Neural cell (in vitro differentiated cells): ENCODE measurements around the gene HSH2D. TPM values are rescaled to one million over a fixed set of nuclear protein-coding genes. Genes with fewer than 3 reads are reported as not detected.

Experiments used
- H2AFZ ChIP-seq: fragments of 200-600, 300-800 bp; sonication (generic), shearing (Covaris generic); 2 replicates; pipeline ENCODE4 v1.6.0; 2014; ENCODE audit warnings: low read depth, mild to moderate bottlenecking, antibody characterized with exemption, low read length, moderate library complexity
- H3F3A ChIP-seq: fragments of 200-600 bp; shearing (Covaris generic); 2 replicates; pipeline ENCODE4 v1.6.1; 2016; ENCODE audit warnings: mild to moderate bottlenecking, moderate library complexity, mixed read lengths, antibody characterized with exemption, low read length; ENCODE audit not compliant: insufficient read depth, poor library complexity, severe bottlenecking
- H3K27ac ChIP-seq: fragments of 200-600, 300-800 bp; sonication (generic), shearing (Covaris generic); 2 replicates; pipeline ENCODE4 v1.5.1; 2014; ENCODE audit warnings: mild to moderate bottlenecking, low read length, moderate library complexity
- H3K27me3 ChIP-seq: fragments of 300-800, 200-600 bp; sonication (generic), shearing (Covaris generic); 2 replicates; pipeline ENCODE4 v1.6.0; 2014; ENCODE audit warnings: mild to moderate bottlenecking, low read depth, low read length, moderate library complexity; ENCODE audit not compliant: insufficient read depth
- H3K36me3 ChIP-seq: fragments of 300-800, 200-600 bp; sonication (generic), shearing (Covaris generic); 2 replicates; pipeline ENCODE4 v1.5.1; 2014; ENCODE audit warnings: mild to moderate bottlenecking, antibody characterized with exemption, low read length, moderate library complexity; ENCODE audit not compliant: insufficient read depth
- H3K4me2 ChIP-seq: fragments of 300-800, 200-600 bp; sonication (generic), shearing (Covaris generic); 2 replicates; pipeline ENCODE4 v1.6.0; 2014; ENCODE audit warnings: mild to moderate bottlenecking, low read length
- H3K4me3 ChIP-seq: fragments of 300-800, 200-600 bp; sonication (generic), shearing (Covaris generic); 2 replicates; pipeline ENCODE4 v1.5.1; 2014; ENCODE audit warnings: mild to moderate bottlenecking, low read length, moderate library complexity
- H3K79me2 ChIP-seq: fragments of 200-600 bp; shearing (Covaris generic); replicated peaks from 2 replicates; pipeline ENCODE4 v1.6.0; 2014; ENCODE audit warnings: mild to moderate bottlenecking, low read length, moderate library complexity; ENCODE audit not compliant: insufficient read depth
- H3K9ac ChIP-seq: fragments of 300-800, 200-600 bp; sonication (generic), shearing (Covaris generic); 2 replicates; pipeline ENCODE4 v1.6.1; 2016; ENCODE audit warnings: mild to moderate bottlenecking, low read length, mixed read lengths
- H3K9me2 ChIP-seq: fragments of 200-600 bp; shearing (Covaris generic); 2 replicates; pipeline ENCODE4 v1.6.1; 2016; ENCODE audit warnings: mild to moderate bottlenecking, low read length, mixed read lengths; ENCODE audit not compliant: insufficient read depth
- H3K9me3 ChIP-seq: fragments of 200-600, 300-800 bp; sonication (generic), shearing (Covaris generic); 2 replicates; pipeline ENCODE4 v1.6.1; 2016; ENCODE audit warnings: mild to moderate bottlenecking, mixed run types, low read length, moderate library complexity, mixed read lengths
- H4K20me1 ChIP-seq: fragments of 200-600 bp; shearing (Covaris generic); 2 replicates; pipeline ENCODE4 v1.6.1; 2016; ENCODE audit warnings: mild to moderate bottlenecking, mixed run types; ENCODE audit not compliant: insufficient read depth
- EP300 ChIP-seq: fragments of 450-650 bp; conservative IDR thresholded peaks from 2 replicates; pipeline ENCODE4 v1.6.1; 2014; ENCODE audit warnings: antibody characterized with exemption, mild to moderate bottlenecking, moderate library complexity; ENCODE audit not compliant: poor library complexity, severe bottlenecking
- EZH2 ChIP-seq: fragments of 200-600, 300-800 bp; shearing (Covaris generic), sonication (generic); IDR thresholded peaks from 2 replicates; pipeline ENCODE4 v1.6.1; 2014; ENCODE audit warnings: antibody characterized with exemption, low read length, borderline replicate concordance, mild to moderate bottlenecking; ENCODE audit not compliant: insufficient read depth, poor library complexity, severe bottlenecking
- MXI1 ChIP-seq: fragments of 450-650 bp; conservative IDR thresholded peaks from 2 replicates; pipeline ENCODE4 v1.6.1; 2014; ENCODE audit warnings: antibody characterized with exemption, mild to moderate bottlenecking; ENCODE audit not compliant: poor library complexity, severe bottlenecking
- POLR2AphosphoS5 ChIP-seq: IDR thresholded peaks from 2 replicates; pipeline ENCODE4 v1.6.1; 2012
- RAD21 ChIP-seq: fragments of 450-650 bp; conservative IDR thresholded peaks from 2 replicates; pipeline ENCODE4 v1.6.1; 2014; ENCODE audit warnings: antibody characterized with exemption, mild to moderate bottlenecking, moderate library complexity
- SMC3 ChIP-seq: fragments of 450-650 bp; conservative IDR thresholded peaks from 2 replicates; pipeline ENCODE4 v1.6.1; 2014; ENCODE audit warnings: antibody characterized with exemption, mild to moderate bottlenecking, moderate library complexity; ENCODE audit not compliant: poor library complexity
- TAF1 ChIP-seq: IDR thresholded peaks from 2 replicates; pipeline ENCODE4 v1.6.1; 2012; ENCODE audit warnings: low read depth
- polyA plus RNA-seq: library from polyadenylated mRNA; depleted of rRNA; stranded (reverse); fragments of >200 nt; gene quantifications from 2 replicates; pipeline ENCODE4 v1.2.3, GENCODE V29; 2014
- TF ChIP-seq, protein P1 (sequence below): fragments of 450-650 bp; IDR thresholded peaks from 2 replicates; pipeline ENCODE4 v1.5.1; 2014; ENCODE audit warnings: antibody characterized with exemption, mild to moderate bottlenecking, moderate library complexity; ENCODE audit not compliant: poor library complexity, severe bottlenecking
- TF ChIP-seq, protein P2 (sequence below): IDR thresholded peaks from 2 replicates; pipeline ENCODE4 v1.6.1; 2012; ENCODE audit warnings: borderline replicate concordance

HSH2D gene
- polyA plus RNA-seq, 1 donor from 2014 or later: not detected

DNA sequence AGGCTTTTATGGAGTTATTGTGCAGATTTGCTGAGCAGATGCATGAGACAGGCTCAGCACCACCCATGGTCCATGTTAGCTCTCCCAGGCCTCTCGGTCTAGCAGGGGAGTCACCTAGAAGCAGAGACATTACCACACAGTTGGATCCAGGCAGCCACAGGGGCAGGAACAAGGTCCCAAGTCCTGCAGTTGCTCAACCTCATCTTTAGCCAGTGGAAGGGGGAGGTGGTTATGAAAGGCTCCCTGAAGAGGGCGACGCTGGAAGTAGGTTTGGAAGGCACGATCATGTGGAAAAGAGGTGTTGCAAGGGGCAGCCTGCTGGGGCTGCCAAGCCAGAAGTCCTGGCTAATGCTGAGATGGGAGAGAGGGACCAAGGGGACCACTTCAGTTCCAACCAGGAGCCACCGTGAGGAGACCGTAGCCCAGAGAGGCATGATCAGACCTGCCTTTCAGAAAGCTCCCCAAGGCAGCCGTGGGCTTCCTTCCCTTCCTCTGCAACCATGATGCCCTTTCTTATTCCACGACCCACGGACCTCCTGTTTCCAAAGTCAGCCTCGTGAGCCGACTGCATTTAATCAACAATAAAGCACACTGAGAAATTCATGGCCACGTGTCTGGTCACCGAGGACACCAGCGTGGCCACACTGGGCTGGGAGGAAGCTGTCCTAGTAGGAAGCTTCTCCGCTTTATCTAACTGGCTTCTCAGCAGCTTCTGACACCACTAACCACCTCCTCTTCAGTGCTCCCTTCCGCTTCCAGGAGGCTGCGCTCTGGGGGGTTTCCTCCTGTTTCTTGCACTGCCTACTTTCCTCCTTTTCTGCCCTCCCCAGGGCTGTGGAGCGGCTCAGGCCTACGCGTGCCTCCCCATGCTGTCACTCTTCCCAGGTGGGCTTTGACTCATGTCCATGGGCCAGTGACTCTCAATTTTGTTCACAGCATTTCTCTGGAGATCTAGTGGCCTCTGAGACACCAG, 56.8 kb downstream of the HSH2D start:
- H3K4me2 ChIP-seq: no peak overlapping the region
- no peak overlapping the region for H3K9ac ChIP-seq
- TF ChIP-seq POLR2AphosphoS5 (no peak), MXI1 (no peak)
- H2AFZ ChIP-seq: no peak overlapping the region
- H3K79me2 ChIP-seq: peaks cover 25% of the 10 kb centered on the region
- no peaks in the 10 kb centered on the region for H3K27me3 ChIP-seq
- H3K9me3 ChIP-seq: no peaks in the 10 kb centered on the region
- H3F3A ChIP-seq: no peaks in the 10 kb centered on the region
- H3K9me2 ChIP-seq: no peaks in the 10 kb centered on the region
- H3K27ac ChIP-seq: no peak overlapping the region
- no peaks in the 10 kb centered on the region for H4K20me1 ChIP-seq
- no peaks in the 10 kb centered on the region for H3K36me3 ChIP-seq
- H3K4me3 ChIP-seq: no peak overlapping the region

DNA sequence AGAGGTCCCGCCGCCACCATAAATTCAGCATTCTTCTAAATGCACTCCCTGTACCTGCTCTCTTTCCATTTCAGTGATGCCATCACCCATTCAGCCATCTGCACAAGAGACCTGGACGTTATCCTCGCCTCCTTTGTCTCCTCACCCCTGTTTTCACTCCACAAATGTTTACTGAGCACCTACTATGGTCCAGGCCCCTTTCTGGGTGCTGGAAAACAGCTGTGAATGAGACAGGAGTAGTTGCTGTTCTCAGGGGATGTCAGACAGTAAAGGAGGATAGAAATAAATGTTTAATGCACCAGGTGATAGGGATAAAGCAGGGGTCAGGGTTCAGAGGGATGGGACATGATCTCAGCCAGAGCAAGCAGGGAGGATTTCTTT, 57.5 kb downstream of the HSH2D start:
- Histone ChIP-seq H4K20me1 (no peaks in the 10 kb centered on the region), H3K27ac (no peak overlapping the region), H3K4me3 (no peak overlapping the region), H3K36me3 (no peaks in the 10 kb centered on the region), H3K9me3 (no peaks in the 10 kb centered on the region), H2AFZ (no peak overlapping the region), H3K9ac (no peak overlapping the region), H3K9me2 (no peaks in the 10 kb centered on the region), H3F3A (no peaks in the 10 kb centered on the region), H3K79me2 (peaks cover 25% of the 10 kb centered on the region), H3K27me3 (no peaks in the 10 kb centered on the region), H3K4me2 (no peak overlapping the region)
- no peak for TF ChIP-seq MXI1
- TF ChIP-seq, protein P1, sequence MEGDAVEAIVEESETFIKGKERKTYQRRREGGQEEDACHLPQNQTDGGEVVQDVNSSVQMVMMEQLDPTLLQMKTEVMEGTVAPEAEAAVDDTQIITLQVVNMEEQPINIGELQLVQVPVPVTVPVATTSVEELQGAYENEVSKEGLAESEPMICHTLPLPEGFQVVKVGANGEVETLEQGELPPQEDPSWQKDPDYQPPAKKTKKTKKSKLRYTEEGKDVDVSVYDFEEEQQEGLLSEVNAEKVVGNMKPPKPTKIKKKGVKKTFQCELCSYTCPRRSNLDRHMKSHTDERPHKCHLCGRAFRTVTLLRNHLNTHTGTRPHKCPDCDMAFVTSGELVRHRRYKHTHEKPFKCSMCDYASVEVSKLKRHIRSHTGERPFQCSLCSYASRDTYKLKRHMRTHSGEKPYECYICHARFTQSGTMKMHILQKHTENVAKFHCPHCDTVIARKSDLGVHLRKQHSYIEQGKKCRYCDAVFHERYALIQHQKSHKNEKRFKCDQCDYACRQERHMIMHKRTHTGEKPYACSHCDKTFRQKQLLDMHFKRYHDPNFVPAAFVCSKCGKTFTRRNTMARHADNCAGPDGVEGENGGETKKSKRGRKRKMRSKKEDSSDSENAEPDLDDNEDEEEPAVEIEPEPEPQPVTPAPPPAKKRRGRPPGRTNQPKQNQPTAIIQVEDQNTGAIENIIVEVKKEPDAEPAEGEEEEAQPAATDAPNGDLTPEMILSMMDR: no peak
- TF ChIP-seq POLR2AphosphoS5: no peak
- no peak for TF ChIP-seq RAD21
- no peak for TF ChIP-seq SMC3
- TF ChIP-seq, protein P2, sequence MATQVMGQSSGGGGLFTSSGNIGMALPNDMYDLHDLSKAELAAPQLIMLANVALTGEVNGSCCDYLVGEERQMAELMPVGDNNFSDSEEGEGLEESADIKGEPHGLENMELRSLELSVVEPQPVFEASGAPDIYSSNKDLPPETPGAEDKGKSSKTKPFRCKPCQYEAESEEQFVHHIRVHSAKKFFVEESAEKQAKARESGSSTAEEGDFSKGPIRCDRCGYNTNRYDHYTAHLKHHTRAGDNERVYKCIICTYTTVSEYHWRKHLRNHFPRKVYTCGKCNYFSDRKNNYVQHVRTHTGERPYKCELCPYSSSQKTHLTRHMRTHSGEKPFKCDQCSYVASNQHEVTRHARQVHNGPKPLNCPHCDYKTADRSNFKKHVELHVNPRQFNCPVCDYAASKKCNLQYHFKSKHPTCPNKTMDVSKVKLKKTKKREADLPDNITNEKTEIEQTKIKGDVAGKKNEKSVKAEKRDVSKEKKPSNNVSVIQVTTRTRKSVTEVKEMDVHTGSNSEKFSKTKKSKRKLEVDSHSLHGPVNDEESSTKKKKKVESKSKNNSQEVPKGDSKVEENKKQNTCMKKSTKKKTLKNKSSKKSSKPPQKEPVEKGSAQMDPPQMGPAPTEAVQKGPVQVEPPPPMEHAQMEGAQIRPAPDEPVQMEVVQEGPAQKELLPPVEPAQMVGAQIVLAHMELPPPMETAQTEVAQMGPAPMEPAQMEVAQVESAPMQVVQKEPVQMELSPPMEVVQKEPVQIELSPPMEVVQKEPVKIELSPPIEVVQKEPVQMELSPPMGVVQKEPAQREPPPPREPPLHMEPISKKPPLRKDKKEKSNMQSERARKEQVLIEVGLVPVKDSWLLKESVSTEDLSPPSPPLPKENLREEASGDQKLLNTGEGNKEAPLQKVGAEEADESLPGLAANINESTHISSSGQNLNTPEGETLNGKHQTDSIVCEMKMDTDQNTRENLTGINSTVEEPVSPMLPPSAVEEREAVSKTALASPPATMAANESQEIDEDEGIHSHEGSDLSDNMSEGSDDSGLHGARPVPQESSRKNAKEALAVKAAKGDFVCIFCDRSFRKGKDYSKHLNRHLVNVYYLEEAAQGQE: no peak
- TF ChIP-seq TAF1: no peak
- TF ChIP-seq EP300: no peak
- no peak for TF ChIP-seq EZH2
